H9 (cell line): ENCODE measurements around the gene WDR54. TPM values are rescaled to one million over a fixed set of nuclear protein-coding genes. Genes with fewer than 3 reads are reported as not detected.

Experiments used
- DNase-seq: peaks from one replicate; pipeline ENCODE4 v3.0.0-alpha.2; 2017
- H2AFZ ChIP-seq: one replicate; pipeline ENCODE4 v1.6.1; 2013; ENCODE audit warnings: mild to moderate bottlenecking, low read length, control low read depth, moderate library complexity
- H2AK5ac ChIP-seq: 2 replicates; pipeline ENCODE4 v1.6.1; 2013; ENCODE audit warnings: low read length, control low read depth, mixed read lengths; ENCODE audit not compliant: insufficient read length
- H2BK120ac ChIP-seq: one replicate; pipeline ENCODE4 v1.6.1; 2013; ENCODE audit warnings: low read depth, mild to moderate bottlenecking, low read length, control low read depth, inconsistent platforms; ENCODE audit not compliant: poor library complexity, severe bottlenecking
- H2BK12ac ChIP-seq: 2 replicates; pipeline ENCODE4 v1.6.1; 2013; ENCODE audit warnings: low read length, control low read depth, mixed read lengths, low read depth; ENCODE audit not compliant: insufficient read length
- H2BK15ac ChIP-seq: 2 replicates; pipeline ENCODE4 v1.6.1; 2013; ENCODE audit warnings: low read depth, low read length, control low read depth
- H2BK20ac ChIP-seq: one replicate; pipeline ENCODE4 v1.6.1; 2013; ENCODE audit warnings: low read depth, mild to moderate bottlenecking, low read length, control low read depth, inconsistent platforms; ENCODE audit not compliant: poor library complexity, severe bottlenecking
- H2BK5ac ChIP-seq: 2 replicates; pipeline ENCODE4 v1.6.1; 2013; ENCODE audit warnings: low read length, control low read depth, mixed read lengths; ENCODE audit not compliant: insufficient read length
- H3K14ac ChIP-seq: 2 replicates; pipeline ENCODE4 v1.6.1; 2013; ENCODE audit warnings: low read length, control low read depth; ENCODE audit not compliant: insufficient read depth
- H3K18ac ChIP-seq: 2 replicates; pipeline ENCODE4 v1.6.1; 2013; ENCODE audit warnings: low read depth, mild to moderate bottlenecking, mixed read lengths, low read length, control low read depth; ENCODE audit not compliant: insufficient read length
- H3K23ac ChIP-seq: 2 replicates; pipeline ENCODE4 v1.6.1; 2013; ENCODE audit warnings: low read length, control low read depth, mixed read lengths, low read depth; ENCODE audit not compliant: insufficient read length
- H3K23me2 ChIP-seq: 2 replicates; pipeline ENCODE4 v1.6.1; 2013; ENCODE audit warnings: low read depth, mild to moderate bottlenecking, mixed read lengths, low read length, control low read depth; ENCODE audit not compliant: insufficient read length, poor library complexity, severe bottlenecking
- H3K27ac ChIP-seq: 2 replicates; pipeline ENCODE4 v1.5.1; 2013; ENCODE audit warnings: low read length, control low read depth, mixed read lengths, low read depth; ENCODE audit not compliant: insufficient read length
- H3K27me3 ChIP-seq: 2 replicates; pipeline ENCODE4 v1.6.1; 2013; ENCODE audit warnings: low read length, control low read depth, inconsistent platforms; ENCODE audit not compliant: insufficient read depth
- H3K4ac ChIP-seq: 2 replicates; pipeline ENCODE4 v1.6.1; 2013; ENCODE audit warnings: low read depth, mild to moderate bottlenecking, control low read depth, inconsistent platforms, low read length, moderate library complexity
- H3K4me1 ChIP-seq: 2 replicates; pipeline ENCODE4 v1.6.1; 2013; ENCODE audit warnings: low read length, control low read depth, inconsistent platforms; ENCODE audit not compliant: insufficient read depth
- H3K4me2 ChIP-seq: 2 replicates; pipeline ENCODE4 v1.6.1; 2013; ENCODE audit warnings: low read length, control low read depth, mixed read lengths; ENCODE audit not compliant: insufficient read length, insufficient read depth
- H3K56ac ChIP-seq: 2 replicates; pipeline ENCODE4 v1.6.1; 2013; ENCODE audit warnings: low read depth, mild to moderate bottlenecking, mixed read lengths, low read length, control low read depth; ENCODE audit not compliant: insufficient read length
- H3K79me1 ChIP-seq: 2 replicates; pipeline ENCODE4 v1.6.1; 2013; ENCODE audit warnings: low read depth, mild to moderate bottlenecking, moderate library complexity, low read length, control low read depth, inconsistent platforms; ENCODE audit not compliant: insufficient read depth, poor library complexity, severe bottlenecking
- H3K79me2 ChIP-seq: 2 replicates; pipeline ENCODE4 v1.6.1; 2013; ENCODE audit warnings: low read length, control low read depth, inconsistent platforms; ENCODE audit not compliant: insufficient read depth
- H3K9ac ChIP-seq: 2 replicates; pipeline ENCODE4 v1.6.1; 2013; ENCODE audit warnings: low read length, control low read depth, mixed read lengths; ENCODE audit not compliant: insufficient read length; ENCODE audit errors: extremely low read depth
- H3K9me3 ChIP-seq: one replicate; pipeline ENCODE4 v1.6.1; 2013; ENCODE audit warnings: low read depth, low read length, inconsistent platforms; ENCODE audit not compliant: control insufficient read depth
- H3T11ph ChIP-seq: one replicate; pipeline ENCODE4 v1.6.1; 2013; ENCODE audit warnings: mild to moderate bottlenecking, low read length, control low read depth, inconsistent platforms
- H4K20me1 ChIP-seq: one replicate; pipeline ENCODE4 v1.6.1; 2013; ENCODE audit not compliant: control insufficient read depth, insufficient read length, insufficient read depth
- H4K5ac ChIP-seq: 2 replicates; pipeline ENCODE4 v1.6.1; 2013; ENCODE audit warnings: low read depth, mild to moderate bottlenecking, mixed read lengths, low read length, control low read depth; ENCODE audit not compliant: insufficient read length
- H4K8ac ChIP-seq: replicated peaks from 2 replicates; pipeline ENCODE4 v1.6.1; 2013; ENCODE audit warnings: low read length, control low read depth, mixed read lengths, low read depth; ENCODE audit not compliant: insufficient read length
- H4K91ac ChIP-seq: 2 replicates; pipeline ENCODE4 v1.6.1; 2013; ENCODE audit warnings: low read depth, mild to moderate bottlenecking, moderate library complexity, mixed read lengths, low read length, control low read depth; ENCODE audit not compliant: insufficient read length
- H3K27ac Mint-ChIP-seq, 3 experiments: 2 replicates in 2 of 3; 3 replicates in 1 of 3; pipeline ENCODE4 v1.8.0; 2020 to 2021; ENCODE audit warnings: mixed read lengths in 3 of 3, mild to moderate bottlenecking in 1 of 3, moderate library complexity in 1 of 3
- H3K27me3 Mint-ChIP-seq: 2 replicates; pipeline ENCODE4 v1.8.0; 2021; ENCODE audit warnings: low read depth, mild to moderate bottlenecking, moderate library complexity, mixed read lengths
- H3K36me3 Mint-ChIP-seq, 3 experiments: 2 replicates in 2 of 3; 3 replicates in 1 of 3; pipeline ENCODE4 v1.8.0; 2020 to 2021; ENCODE audit warnings: low read depth in 3 of 3, mixed read lengths in 3 of 3; ENCODE audit not compliant: insufficient read depth in 1 of 3
- H3K4me1 Mint-ChIP-seq, 2 experiments: 2 replicates each; pipeline ENCODE4 v1.8.0; 2020; ENCODE audit warnings: mixed read lengths in 2 of 2
- H3K4me3 Mint-ChIP-seq, 2 experiments: 2 replicates in 1 of 2; 3 replicates in 1 of 2; pipeline ENCODE4 v1.8.0; 2020 to 2021; ENCODE audit warnings: mild to moderate bottlenecking in 2 of 2, mixed read lengths in 2 of 2, moderate library complexity in 1 of 2
- H3K9me3 Mint-ChIP-seq, 2 experiments: 2 replicates in 1 of 2; 3 replicates in 1 of 2; pipeline ENCODE4 v1.8.0; 2020; ENCODE audit warnings: mild to moderate bottlenecking in 2 of 2, mixed read lengths in 2 of 2, moderate library complexity in 1 of 2
- CTCF ChIP-seq: fragments of 200-600 bp; sonication (generic); conservative IDR thresholded peaks from 3 replicates; pipeline ENCODE4 v1.8.0; 2021; ENCODE audit warnings: antibody characterized with exemption, mild to moderate bottlenecking
- WGBS: extraction: QIAGEN DNeasy Blood & Tissue Kit; methylation state at CpG from one replicate; pipeline ENCODE4 v1.1.7; 2013; ENCODE audit warnings: missing lambda C conversion rate, low lambda C conversion rate, mixed read lengths; ENCODE audit not compliant: insufficient read length; ENCODE audit errors: extremely low coverage; 5-methylcytosine and 5-hydroxymethylcytosine counted together
- total RNA-seq: library from RNA; stranded (reverse); gene quantifications from 2 replicates; pipeline ENCODE4 v1.2.1, GENCODE V29; 2021

WDR54 gene
- total RNA-seq, 1 experiment from 2014 or later: 66.4 TPM

DNA sequence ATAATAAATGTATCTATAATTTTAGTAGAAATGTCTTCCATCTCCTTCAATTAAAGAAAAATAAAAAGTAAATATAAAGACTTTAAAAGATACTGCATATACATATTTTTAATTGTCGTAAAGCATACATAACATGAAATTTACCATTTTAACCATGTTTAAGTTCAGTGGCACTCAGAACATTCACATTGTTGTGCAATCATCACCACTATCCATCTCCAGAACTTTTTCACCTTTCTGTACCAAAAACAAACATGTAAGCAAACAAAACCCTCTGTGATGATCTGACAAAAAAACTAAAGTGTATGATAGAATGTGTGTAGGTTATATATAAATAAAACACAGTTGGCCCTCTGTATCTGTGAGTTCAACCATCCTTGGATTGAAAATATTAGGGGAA is 28.0 kb upstream of the WDR54 start:
- Histone ChIP-seq H3K79me1 (no peaks in the 10 kb centered on the region), H3K18ac (no peak overlapping the region), H3K27ac (no peak overlapping the region), H2BK5ac (no peak overlapping the region), H4K20me1 (no peaks in the 10 kb centered on the region), H2BK15ac (no peak overlapping the region), H3K27me3 (no peaks in the 10 kb centered on the region), H3K4ac (no peak overlapping the region), H3K79me2 (peaks cover 15% of the 10 kb centered on the region; the same call in 1 of the 2 replicates), H2AFZ (no peak overlapping the region), H3T11ph (no peak overlapping the region), H3K23me2 (peaks cover 7% of the 10 kb centered on the region), H4K8ac (no peak overlapping the region), H3K4me2 (no peak overlapping the region), H3K9ac (no peak overlapping the region), H2BK120ac (no peak overlapping the region), H3K9me3 (no peaks in the 10 kb centered on the region), H2AK5ac (no peak overlapping the region), H4K91ac (no peak overlapping the region), H2BK20ac (no peak overlapping the region), H3K23ac (no peak overlapping the region), H4K5ac (no peak overlapping the region), H2BK12ac (no peak overlapping the region), H3K4me1 (peaks cover 4% of the 10 kb centered on the region; the same call in 1 of the 2 replicates), H3K14ac (no peak overlapping the region), H3K56ac (no peak overlapping the region)
- DNase-seq: no peak
- H3K36me3 Mint-ChIP-seq: no peaks in the 10 kb centered on the region
- TF ChIP-seq CTCF: no peak
- H3K27ac Mint-ChIP-seq: no peak overlapping the region
- H3K9me3 Mint-ChIP-seq: no peaks in the 10 kb centered on the region
- peaks cover 0 to 6% of the 10 kb centered on the region in 2 experiments; a peak in 3 of 4 replicates for H3K4me1 Mint-ChIP-seq
- no CpG with 5 or more reads among the region's 1 CpG for WGBS
- H3K4me3 Mint-ChIP-seq: no peak overlapping the region
- peaks cover 1% of the 10 kb centered on the region for H3K27me3 Mint-ChIP-seq
